Stomach (tissue), 4 donors: ENCODE results near the gene SEMA5A.

Experiments used
- CTCF ChIP-seq, 7 experiments: fragments of 450-650 bp in 4 of 7; fragments of 200-600 bp in 3 of 7; sonication (generic) in 3 of 7; IDR thresholded peaks; one replicate each; pipeline ENCODE4 v1.5.1; 2016 to 2019; ENCODE audit warnings: antibody characterized with exemption in 7 of 7, control low read depth in 2 of 7, mild to moderate bottlenecking in 1 of 7
- EP300 ChIP-seq: sonication (generic); formaldehyde crosslinking; IDR thresholded peaks from one replicate; pipeline ENCODE4 v1.6.1; 2017; ENCODE audit warnings: antibody characterized with exemption
- POLR2A ChIP-seq, 4 donors: fragments of 450-650 bp; IDR thresholded peaks; one replicate each; pipeline ENCODE4 v1.6.1; 2016; ENCODE audit warnings: antibody characterized with exemption in 4 of 4, control low read depth in 2 of 4, mild to moderate bottlenecking in 1 of 4, moderate library complexity in 1 of 4
- POLR2AphosphoS5 ChIP-seq, 3 donors: sonication (generic); formaldehyde crosslinking; IDR thresholded peaks; one replicate each; pipeline ENCODE4 v1.6.1; 2016; ENCODE audit warnings: antibody characterized with exemption in 3 of 3

GRCh38 chr5:9401786-9402472 is 143.9 kb downstream of the SEMA5A start:
- TF ChIP-seq CTCF (IDR thresholded peaks at IDR 0.05) (no peak), EP300 (no peak), POLR2A (IDR thresholded peaks at IDR 0.05) (no peak), POLR2AphosphoS5 (IDR thresholded peaks at IDR 0.05) (no peak)
